Activated CD8-positive, alpha-beta T cell treated with anti-CD3 and anti-CD28 coated beads, Interleukin-2, amount 10 ng/mL, durations not matched to agents 7 days and 5 days (primary cell): Measurements from ENCODE around the gene SRD5A3. TPM values are rescaled to one million over a fixed set of nuclear protein-coding genes. Genes with fewer than 3 reads are reported as not detected.

Experiments used
- ATAC-seq: fragments of 150-1000 bp; cut with Tn5 transposase; one replicate; pipeline ENCODE4 v1.10.0; 2021; ENCODE audit warnings: moderate library complexity
- CTCF ChIA-PET: fragments of 350-600 bp; sonication (Branson Sonifier 250); formaldehyde crosslinking; loops from one replicate; lab custom pipeline; 2021; ENCODE audit warnings: antibody characterized with exemption; lab: Charles Lee
- POLR2A ChIA-PET: fragments of 350-600 bp; sonication (Branson Sonifier 250); formaldehyde crosslinking; loops from one replicate; lab custom pipeline; 2021; ENCODE audit warnings: antibody characterized with exemption; lab: Charles Lee
- DNase-seq: peaks from one replicate; pipeline ENCODE4 v3.0.0-alpha.2; 2020
- H3K27ac Mint-ChIP-seq: one replicate; pipeline ENCODE4 v1.8.0; 2021; ENCODE audit warnings: mild to moderate bottlenecking, mixed read lengths
- H3K27me3 Mint-ChIP-seq: one replicate; pipeline ENCODE4 v1.8.0; 2021; ENCODE audit warnings: low read depth, mixed read lengths
- H3K36me3 Mint-ChIP-seq: one replicate; pipeline ENCODE4 v1.8.0; 2021; ENCODE audit warnings: low read depth, mixed read lengths
- H3K4me1 Mint-ChIP-seq: one replicate; pipeline ENCODE4 v1.8.0; 2021; ENCODE audit warnings: low read depth, mixed read lengths
- H3K4me3 Mint-ChIP-seq: one replicate; pipeline ENCODE4 v1.8.0; 2021; ENCODE audit warnings: mild to moderate bottlenecking, mixed read lengths
- H3K9me3 Mint-ChIP-seq: one replicate; pipeline ENCODE4 v1.8.0; 2022; ENCODE audit warnings: mixed read lengths; ENCODE audit not compliant: insufficient read depth
- total RNA-seq, 2 experiments: library from RNA; stranded (reverse); gene quantifications; one replicate each; pipeline ENCODE4 v1.2.3, GENCODE V29; 2021

SRD5A3 gene
- total RNA-seq, 2 experiments from 2014 or later, result 6.5 to 8.6 TPM

DNA sequence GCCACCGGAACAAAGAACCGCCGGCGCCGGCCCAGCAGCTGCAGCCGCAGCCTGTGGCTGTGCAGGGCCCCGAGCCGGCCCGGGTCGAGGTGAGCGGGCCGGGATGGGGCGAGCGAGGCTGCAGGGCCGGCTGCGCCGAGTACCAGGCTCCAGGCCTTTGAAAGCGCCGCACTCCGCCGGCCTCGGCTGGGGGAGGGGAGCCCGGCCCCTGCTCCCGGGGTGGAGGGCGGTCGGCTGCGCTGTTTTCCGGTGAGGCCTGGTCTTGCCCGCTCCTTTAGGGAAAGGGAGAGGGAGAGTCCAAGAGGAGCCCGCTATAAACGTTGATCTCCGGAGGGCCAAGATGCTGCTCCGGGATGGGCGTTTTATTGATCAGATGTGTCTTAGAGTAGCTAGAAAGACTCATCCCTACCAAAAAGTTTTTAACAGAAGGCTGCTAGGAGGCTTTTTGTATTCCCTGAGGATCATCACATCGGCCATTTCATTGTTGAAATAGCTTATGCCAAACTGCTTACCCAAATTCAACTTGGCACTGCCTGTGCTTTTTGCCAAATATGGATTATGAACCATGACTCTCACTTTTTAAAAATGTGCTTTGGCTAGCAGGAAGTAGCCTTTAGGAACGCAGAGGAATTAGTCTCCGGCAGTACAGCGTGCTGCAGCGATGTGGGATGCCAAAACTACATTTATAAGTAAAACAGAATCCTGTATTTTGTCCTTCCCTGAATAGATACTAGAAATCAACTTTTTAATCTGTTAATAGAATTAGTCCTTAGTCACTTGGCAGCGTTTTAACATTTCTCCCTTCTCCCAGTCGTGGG, 50.5 kb downstream of the SRD5A3 start:
- Mint-ChIP-seq H3K27me3 (no peaks in the 10 kb centered on the region), H3K4me3 (peak overlapping the region; percentile 88), H3K36me3 (peaks cover 37% of the 10 kb centered on the region), H3K4me1 (peaks cover 51% of the 10 kb centered on the region), H3K27ac (peak overlapping the region; percentile 94), H3K9me3 (no peaks in the 10 kb centered on the region)
- DNase-seq, result peak; percentile 42
- ATAC-seq, result peak; percentile 29
- ChIA-PET POLR2A (interaction anchor here (1.1 kb wide), 1 partner anchor 10 kb away, joined by 3 read pairs; no protein-coding TSS in a partner anchor), CTCF (interaction anchor here (0.6 to 1.7 kb wide), 3 partner anchors 10 to 51 kb away, joined by 3 to 8 read pairs (median 6); partner anchors contain the start of gene SRD5A3)

DNA sequence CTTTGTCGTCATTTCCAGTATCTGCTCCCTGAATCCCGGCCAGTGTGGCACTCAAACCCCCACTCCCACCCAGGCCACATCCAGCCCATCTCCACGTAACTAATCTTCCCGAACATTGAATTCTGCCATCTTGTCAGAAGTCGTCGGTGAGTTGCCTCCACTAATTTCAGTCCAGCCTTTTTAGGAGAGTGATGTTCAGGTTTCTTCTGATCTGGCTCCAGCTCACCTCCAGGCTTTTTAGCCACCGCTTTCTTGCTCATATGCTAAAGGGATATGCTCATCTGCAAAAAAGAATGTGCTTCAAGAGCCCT, 51.0 kb downstream of the SRD5A3 start:
- ChIA-PET POLR2A (interaction anchor here (1.1 kb wide), 1 partner anchor 11 kb away, joined by 3 read pairs; no protein-coding TSS in a partner anchor), CTCF (interaction anchor here (1.6 kb wide), 1 partner anchor 52 kb away, joined by 8 read pairs; the partner anchor contains the start of gene SRD5A3)
- ATAC-seq, result no peak
- Mint-ChIP-seq H3K27me3 (no peaks in the 10 kb centered on the region), H3K36me3 (peaks cover 37% of the 10 kb centered on the region), H3K9me3 (no peaks in the 10 kb centered on the region), H3K27ac (peak overlapping the region; percentile 70), H3K4me3 (peak overlapping the region; percentile 88), H3K4me1 (peaks cover 51% of the 10 kb centered on the region)
- no peak for DNase-seq

DNA sequence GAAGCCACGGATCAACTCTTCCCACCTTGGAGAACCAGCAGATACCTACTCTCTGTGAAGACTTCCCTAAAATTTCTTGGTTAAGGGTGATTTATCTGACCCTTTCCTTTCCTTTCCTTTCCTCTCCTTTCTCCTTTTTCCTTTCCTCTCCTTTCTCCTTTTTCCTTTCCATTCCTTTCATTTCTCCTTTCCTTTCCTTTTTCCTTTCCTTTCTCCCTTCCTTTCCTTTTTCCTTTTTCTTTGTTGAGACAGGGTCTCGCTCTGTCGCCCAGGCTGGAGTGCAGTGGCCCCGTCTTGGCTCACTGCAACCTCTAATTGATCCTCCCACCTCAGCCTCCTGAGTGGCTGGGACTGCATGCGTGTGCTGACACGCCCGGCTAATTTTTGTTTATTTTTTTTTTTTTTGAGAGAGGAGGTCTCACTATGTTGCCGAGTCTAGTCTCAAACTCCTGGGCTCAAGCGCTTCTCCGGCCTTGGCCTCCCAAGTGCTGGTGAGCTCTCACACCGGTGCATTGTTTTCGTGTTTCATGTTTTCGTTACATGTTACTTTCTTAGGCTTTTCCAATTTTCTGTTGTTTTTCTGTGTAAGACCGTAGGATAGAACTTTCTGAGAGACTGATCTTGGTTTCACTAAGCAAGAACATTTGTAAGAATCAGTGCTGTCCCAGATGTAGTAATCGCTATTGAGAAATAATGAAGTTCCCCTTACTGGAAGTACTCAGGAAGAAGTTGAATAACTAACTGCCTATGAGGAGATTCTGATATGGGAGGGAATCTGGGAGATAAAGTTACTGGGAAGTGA, 51.7 kb downstream of the SRD5A3 start:
- peaks cover 37% of the 10 kb centered on the region for H3K36me3 Mint-ChIP-seq
- DNase-seq (no peak), ATAC-seq (no peak)
- no peaks in the 10 kb centered on the region for H3K9me3 Mint-ChIP-seq
- H3K27me3 Mint-ChIP-seq, result no peaks in the 10 kb centered on the region
- H3K4me3 Mint-ChIP-seq, result peak overlapping the region; percentile 88
- CTCF ChIA-PET, result interaction anchor here (1.2 to 1.6 kb wide), 3 partner anchors 9 to 52 kb away, joined by 3 to 8 read pairs (median 6); partner anchors contain the start of gene SRD5A3
- POLR2A ChIA-PET, result no interaction called here
- H3K4me1 Mint-ChIP-seq, result peaks cover 51% of the 10 kb centered on the region
- peak overlapping the region; percentile 70 for H3K27ac Mint-ChIP-seq

DNA sequence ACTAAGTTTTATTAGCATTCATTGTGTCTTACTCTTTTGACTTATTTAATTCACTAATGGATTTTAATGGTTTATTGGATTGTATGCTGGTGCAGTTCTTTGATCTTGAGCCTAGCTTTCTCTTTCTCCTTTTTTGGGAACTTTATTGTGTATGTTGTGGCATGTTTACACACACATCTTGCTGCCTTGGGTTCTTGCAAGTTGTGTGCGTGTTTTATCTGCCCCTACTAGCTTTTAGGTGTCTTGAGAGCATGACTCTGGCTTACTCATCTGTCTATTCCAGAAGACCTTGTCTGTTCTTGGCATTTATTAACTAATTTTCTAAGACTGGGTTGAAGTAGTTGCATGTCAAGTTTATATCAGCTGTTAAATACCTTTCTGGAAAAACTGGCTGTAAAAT, 52.4 kb downstream of the SRD5A3 start:
- POLR2A ChIA-PET, result interaction anchor here (0.6 kb wide), 1 partner anchor 676 kb away, joined by 3 read pairs; no protein-coding TSS in a partner anchor
- Mint-ChIP-seq H3K27me3 (no peaks in the 10 kb centered on the region), H3K27ac (no peak overlapping the region), H3K36me3 (peaks cover 40% of the 10 kb centered on the region), H3K4me3 (peak overlapping the region; percentile 88), H3K9me3 (no peaks in the 10 kb centered on the region), H3K4me1 (peaks cover 54% of the 10 kb centered on the region)
- CTCF ChIA-PET, result interaction anchor here (1.2 to 1.4 kb wide), 3 partner anchors 8 to 52 kb away, joined by 3 to 6 read pairs (median 5); partner anchors contain the start of gene SRD5A3
- DNase-seq, result no peak
- no peak for ATAC-seq

DNA sequence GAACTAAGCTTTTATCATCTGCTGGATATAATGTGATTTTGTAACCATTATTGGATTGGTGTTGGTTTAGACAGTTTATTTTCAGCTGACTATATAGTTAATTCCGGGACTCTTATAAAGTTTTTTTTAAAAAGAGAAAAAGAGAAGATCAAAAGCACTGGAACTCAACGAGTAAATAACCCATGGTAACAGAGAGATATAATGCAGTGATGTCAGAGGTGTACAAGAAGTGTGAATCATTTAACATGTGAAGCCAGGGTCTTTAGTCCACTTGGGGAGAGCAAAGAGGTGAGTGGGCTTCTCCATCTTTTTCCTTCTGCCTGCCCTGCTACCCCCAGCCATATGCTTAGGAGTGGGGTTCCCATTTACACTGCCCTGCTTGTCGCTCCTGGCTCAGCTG, 52.9 kb downstream of the SRD5A3 start:
- Mint-ChIP-seq H3K9me3 (no peaks in the 10 kb centered on the region), H3K4me1 (peaks cover 58% of the 10 kb centered on the region), H3K27me3 (no peaks in the 10 kb centered on the region), H3K27ac (peak overlapping the region; percentile 69), H3K4me3 (peak overlapping the region; percentile 88), H3K36me3 (peaks cover 45% of the 10 kb centered on the region)
- ChIA-PET CTCF (interaction anchor here (1.2 to 1.4 kb wide), 3 partner anchors 8 to 53 kb away, joined by 3 to 6 read pairs (median 5); partner anchors contain the start of gene SRD5A3), POLR2A (interaction anchor here (0.6 to 0.7 kb wide), 3 partner anchors 18 to 677 kb away, joined by 3 read pairs; no protein-coding TSS in a partner anchor)
- no peak for DNase-seq
- ATAC-seq, result no peak

DNA sequence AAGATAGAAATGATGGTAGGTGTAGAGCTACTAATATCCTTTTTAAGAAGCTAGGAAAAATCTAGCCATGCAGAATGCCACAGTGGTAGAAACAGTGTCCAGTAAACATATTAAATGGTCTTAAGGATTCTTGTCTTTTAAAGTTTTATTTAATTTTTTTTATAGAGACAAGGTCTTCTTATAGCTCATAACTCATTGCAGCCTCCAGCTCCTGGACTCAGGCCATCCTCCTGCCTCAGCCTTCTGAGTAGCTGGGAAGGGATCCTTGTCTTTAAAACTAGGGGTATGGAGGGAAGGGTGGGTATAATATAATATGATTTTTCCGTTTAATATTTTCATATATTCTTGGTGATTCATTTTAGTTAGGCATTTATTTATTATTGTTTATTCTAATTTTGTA, 53.5 kb downstream of the SRD5A3 start:
- Mint-ChIP-seq H3K4me3 (peak overlapping the region; percentile 88), H3K9me3 (no peaks in the 10 kb centered on the region), H3K27ac (no peak overlapping the region)

DNA sequence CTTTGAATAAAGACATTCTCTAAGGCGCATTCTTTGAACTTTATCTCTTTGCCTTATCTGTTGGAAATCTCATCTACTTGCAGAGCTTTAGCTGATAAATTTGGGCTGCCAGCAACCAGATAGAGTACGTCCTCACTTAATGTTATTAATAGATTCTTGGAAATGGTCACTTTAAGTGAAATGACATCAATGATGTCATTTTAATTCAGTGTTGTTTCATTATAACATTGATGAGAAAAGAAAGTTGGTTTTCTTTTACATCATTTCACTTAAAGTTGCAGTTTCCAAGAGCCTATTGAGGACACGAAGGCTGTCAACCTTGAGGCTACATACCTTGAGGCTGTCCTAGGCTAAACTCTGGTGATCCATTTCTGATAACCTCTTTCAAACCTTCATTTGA, 59.0 kb downstream of the SRD5A3 start:
- Mint-ChIP-seq H3K27ac (no peak overlapping the region), H3K4me3 (no peak overlapping the region), H3K9me3 (no peaks in the 10 kb centered on the region), H3K4me1 (peaks cover 36% of the 10 kb centered on the region), H3K27me3 (no peaks in the 10 kb centered on the region), H3K36me3 (peaks cover 44% of the 10 kb centered on the region)
- POLR2A ChIA-PET, result no interaction called here
- DNase-seq, result no peak
- CTCF ChIA-PET, result no interaction called here
- ATAC-seq, result no peak

More for the DNA sequence above, 53.5 kb downstream of the SRD5A3 start:
- DNase-seq (no peak), ATAC-seq (no peak)
- POLR2A ChIA-PET, result no interaction called here
- peaks cover 54% of the 10 kb centered on the region for H3K4me1 Mint-ChIP-seq
- H3K36me3 Mint-ChIP-seq, result peaks cover 47% of the 10 kb centered on the region
- H3K27me3 Mint-ChIP-seq, result no peaks in the 10 kb centered on the region
- CTCF ChIA-PET, result interaction anchor here (1.3 kb wide), 1 partner anchor 9 kb away, joined by 5 read pairs; no protein-coding TSS in a partner anchor

DNA sequence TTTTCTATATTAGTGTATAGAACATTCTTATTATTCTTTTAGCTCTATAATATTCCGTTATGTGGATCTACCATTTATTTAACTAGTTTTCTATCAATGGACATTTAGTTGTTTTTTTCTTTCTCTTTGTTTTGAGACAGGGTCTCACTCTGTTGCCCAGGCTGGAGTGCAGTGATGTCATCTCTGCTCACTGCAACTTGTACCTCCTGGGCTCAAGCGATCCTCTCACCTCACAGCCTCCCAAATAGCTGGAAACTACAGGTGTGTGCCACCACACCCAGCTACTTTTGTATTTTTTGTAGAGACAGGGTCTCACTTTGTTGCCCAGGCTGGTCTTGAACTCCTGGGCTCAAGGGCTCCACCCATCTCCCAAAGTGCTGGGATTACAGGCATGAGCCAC, 60.5 kb downstream of the SRD5A3 start:
- Mint-ChIP-seq H3K4me1 (peaks cover 25% of the 10 kb centered on the region), H3K36me3 (peaks cover 33% of the 10 kb centered on the region), H3K27me3 (no peaks in the 10 kb centered on the region), H3K4me3 (no peak overlapping the region), H3K9me3 (no peaks in the 10 kb centered on the region), H3K27ac (no peak overlapping the region)
- DNase-seq (no peak), ATAC-seq (no peak)
- CTCF ChIA-PET, result interaction anchor here (0.8 to 1.3 kb wide), 3 partner anchors 8 to 61 kb away, joined by 3 to 4 read pairs (median 3); partner anchors contain the start of gene SRD5A3
- POLR2A ChIA-PET, result no interaction called here

DNA sequence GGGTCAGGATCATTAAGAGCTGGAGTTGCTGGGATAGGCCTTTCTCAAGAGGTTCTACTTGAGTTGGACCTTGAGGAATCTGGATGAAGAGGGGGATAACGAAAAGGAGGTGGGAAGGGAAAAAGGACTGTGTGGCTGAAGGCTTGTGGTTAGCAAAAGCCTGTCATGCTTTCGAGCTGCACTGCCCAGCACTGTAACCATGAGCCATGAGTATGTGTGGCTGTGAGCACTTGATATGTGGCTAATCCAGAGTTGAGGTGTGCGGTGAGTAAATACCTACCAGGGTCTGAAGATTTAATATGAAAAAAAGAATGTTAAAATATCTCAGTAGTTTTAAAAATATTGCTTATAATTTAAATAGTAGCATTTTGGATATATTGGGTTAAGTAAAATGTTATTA, 61.1 kb downstream of the SRD5A3 start:
- peaks cover 25% of the 10 kb centered on the region for H3K4me1 Mint-ChIP-seq
- ChIA-PET CTCF (interaction anchor here (1.3 kb wide), 1 partner anchor 9 kb away, joined by 3 read pairs; no protein-coding TSS in a partner anchor), POLR2A (no interaction called here)
- no peak overlapping the region for H3K4me3 Mint-ChIP-seq
- no peaks in the 10 kb centered on the region for H3K27me3 Mint-ChIP-seq
- no peaks in the 10 kb centered on the region for H3K9me3 Mint-ChIP-seq
- H3K27ac Mint-ChIP-seq, result no peak overlapping the region
- ATAC-seq, result no peak
- H3K36me3 Mint-ChIP-seq, result peaks cover 38% of the 10 kb centered on the region
- DNase-seq, result no peak

DNA sequence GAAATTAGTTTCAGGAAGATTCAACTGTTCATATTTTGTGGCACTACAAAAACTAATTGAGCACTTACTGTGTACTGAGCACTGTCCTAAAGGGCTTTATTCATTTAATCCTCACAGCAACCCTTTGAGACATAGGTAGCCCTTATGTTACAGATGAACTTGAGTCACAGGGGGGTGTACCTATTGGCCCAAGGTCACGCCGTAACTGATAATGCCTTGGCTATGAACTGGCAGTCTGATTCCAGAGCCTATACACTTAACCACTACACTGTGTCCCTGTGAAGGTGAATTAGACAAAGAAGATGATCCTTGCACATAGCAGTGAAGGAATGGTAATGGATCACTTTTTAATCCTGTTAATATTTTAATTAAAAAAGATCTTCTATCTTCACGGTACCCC, 61.7 kb downstream of the SRD5A3 start:
- no peak overlapping the region for H3K27ac Mint-ChIP-seq
- no peaks in the 10 kb centered on the region for H3K27me3 Mint-ChIP-seq
- no peak for ATAC-seq
- ChIA-PET POLR2A (no interaction called here), CTCF (no interaction called here)
- H3K4me3 Mint-ChIP-seq, result no peak overlapping the region
- DNase-seq, result no peak
- no peaks in the 10 kb centered on the region for H3K9me3 Mint-ChIP-seq
- peaks cover 38% of the 10 kb centered on the region for H3K36me3 Mint-ChIP-seq
- H3K4me1 Mint-ChIP-seq, result peaks cover 25% of the 10 kb centered on the region

DNA sequence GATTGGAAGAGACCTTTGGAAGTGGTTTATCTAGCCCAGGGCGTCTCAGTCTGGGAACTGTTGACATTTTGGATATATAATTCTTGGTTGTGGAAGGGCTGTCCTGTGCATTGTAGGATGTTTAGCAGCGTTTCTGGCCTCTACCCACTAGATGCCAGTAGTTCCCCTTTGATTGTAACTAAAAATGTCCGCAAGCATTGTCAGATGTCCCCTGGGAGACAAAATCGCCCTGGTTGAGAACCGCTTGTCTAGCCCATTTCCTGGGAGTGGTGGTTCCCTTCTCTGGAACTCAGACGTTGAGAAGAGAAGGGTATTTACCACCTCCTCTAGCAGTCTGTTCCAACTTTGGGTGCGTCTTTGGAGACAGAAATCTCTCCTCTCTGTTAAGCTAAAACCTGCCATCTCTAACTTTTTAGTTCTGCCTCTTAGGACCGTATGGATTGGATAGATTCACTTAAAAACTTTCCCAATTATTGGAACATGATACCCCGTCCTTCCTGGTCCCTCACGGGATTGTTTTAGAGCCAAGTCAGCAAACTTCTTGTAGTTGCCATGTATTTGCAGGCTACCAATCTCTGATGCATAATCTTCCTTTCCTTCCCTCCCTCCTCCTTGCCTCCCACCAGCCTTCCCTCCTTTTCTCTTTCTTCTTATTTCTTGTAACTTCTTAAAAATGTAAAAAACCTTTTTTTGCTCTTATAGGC, 63.6 kb downstream of the SRD5A3 start:
- Mint-ChIP-seq H3K4me3 (no peak overlapping the region), H3K27me3 (no peaks in the 10 kb centered on the region), H3K36me3 (peaks cover 28% of the 10 kb centered on the region), H3K9me3 (no peaks in the 10 kb centered on the region), H3K4me1 (peaks cover 16% of the 10 kb centered on the region), H3K27ac (no peak overlapping the region)
- ChIA-PET CTCF (interaction anchor here (0.9 to 1.4 kb wide), 7 partner anchors 11 to 538 kb away, joined by 3 to 5 read pairs (median 3); no protein-coding TSS in a partner anchor), POLR2A (interaction anchor here (0.9 kb wide), 1 partner anchor 14 kb away, joined by 3 read pairs; the partner anchor contains the start of gene TMEM165)
- DNase-seq (no peak), ATAC-seq (no peak)
